DOHH2 (cell line): ENCODE results near the gene LYPD5.

Experiments
- H3F3A ChIP-seq: fragments of 200-600 bp; sonication (generic), shearing (Covaris generic); 2 replicates; pipeline ENCODE4 v1.6.0; 2016; ENCODE audit warnings: antibody characterized with exemption, mild to moderate bottlenecking; ENCODE audit not compliant: control insufficient read depth, insufficient read depth
- H3K27ac ChIP-seq: fragments of 200-600 bp; sonication (generic); 2 replicates; pipeline ENCODE4 v1.5.1; 2014; ENCODE audit warnings: low read depth, mild to moderate bottlenecking, low read length, moderate library complexity
- H3K27me3 ChIP-seq: fragments of 200-600 bp; sonication (generic); 2 replicates; pipeline ENCODE4 v1.6.1; 2014; ENCODE audit warnings: mild to moderate bottlenecking, low read length, mixed read lengths; ENCODE audit not compliant: control insufficient read depth
- H3K36me3 ChIP-seq: fragments of 200-600 bp; sonication (generic); 2 replicates; pipeline ENCODE4 v1.6.1; 2014; ENCODE audit warnings: mild to moderate bottlenecking, low read length, moderate library complexity, mixed read lengths; ENCODE audit not compliant: control insufficient read depth
- H3K4me1 ChIP-seq: fragments of 200-600 bp; sonication (generic); 2 replicates; pipeline ENCODE4 v1.6.1; 2014; ENCODE audit warnings: mild to moderate bottlenecking, low read length, mixed read lengths; ENCODE audit not compliant: control insufficient read depth
- H3K4me2 ChIP-seq: fragments of 200-600 bp; sonication (generic); 2 replicates; pipeline ENCODE4 v1.6.0; 2014; ENCODE audit warnings: mild to moderate bottlenecking, low read length, moderate library complexity
- H3K4me3 ChIP-seq: fragments of 200-600 bp; sonication (generic); 2 replicates; pipeline ENCODE4 v1.5.1; 2014; ENCODE audit warnings: mild to moderate bottlenecking, low read length, mixed read lengths
- H3K79me2 ChIP-seq: fragments of 200-600 bp; sonication (generic); 2 replicates; pipeline ENCODE4 v1.6.1; 2014; ENCODE audit warnings: mild to moderate bottlenecking, low read length, mixed read lengths; ENCODE audit not compliant: control insufficient read depth
- H3K9me2 ChIP-seq: fragments of 200-600 bp; sonication (generic); replicated peaks from 2 replicates; pipeline ENCODE4 v1.6.1; 2014; ENCODE audit warnings: mild to moderate bottlenecking, low read length, mixed read lengths; ENCODE audit not compliant: control insufficient read depth
- H3K9me3 ChIP-seq: fragments of 200-600 bp; sonication (generic); 2 replicates; pipeline ENCODE4 v1.6.1; 2014; ENCODE audit warnings: antibody characterized with exemption, low read length, mixed read lengths; ENCODE audit not compliant: control insufficient read depth, insufficient read depth
- H4K20me1 ChIP-seq: fragments of 200-600 bp; sonication (generic); 2 replicates; pipeline ENCODE4 v1.6.0; 2014; ENCODE audit warnings: low read depth, mild to moderate bottlenecking, antibody characterized with exemption, low read length, moderate library complexity; ENCODE audit not compliant: control insufficient read depth, insufficient read depth
- EZH2phosphoT487 ChIP-seq: fragments of 200-600 bp; sonication (generic); IDR thresholded peaks from 2 replicates; pipeline ENCODE4 v1.6.1; 2017; ENCODE audit warnings: borderline replicate concordance, mild to moderate bottlenecking, antibody characterized with exemption, low read length, moderate library complexity, mixed read lengths
- TF ChIP-seq, protein P1 (sequence below): fragments of 200-600 bp; sonication (generic); IDR thresholded peaks from one replicate; pipeline ENCODE4 v1.5.1; 2014; ENCODE audit warnings: antibody characterized with exemption, mild to moderate bottlenecking, low read depth, low read length; ENCODE audit not compliant: poor library complexity, severe bottlenecking

Gene LYPD5

DNA sequence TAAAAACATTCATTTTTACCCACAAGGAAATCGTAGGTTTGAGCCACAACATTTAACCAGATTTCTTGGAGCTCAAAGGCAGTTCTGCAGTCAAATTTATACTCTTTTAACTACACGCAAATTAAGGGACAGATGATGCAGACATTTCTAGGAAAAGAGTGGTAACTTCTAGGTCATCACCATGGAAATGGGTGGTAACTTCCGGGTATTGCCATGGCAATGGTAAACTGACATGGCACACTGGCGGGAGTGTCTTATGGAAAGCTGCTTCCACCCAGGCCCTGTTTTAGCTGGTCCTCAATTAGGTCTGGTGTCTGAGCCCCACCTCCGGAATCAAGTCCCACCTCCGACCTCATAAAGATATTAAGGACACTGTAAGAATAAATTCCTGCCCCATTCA, 10.4 kb upstream of the LYPD5 start:
- peaks cover 2% of the 10 kb centered on the region; the same call in 1 of the 2 replicates for H3K27me3 ChIP-seq
- H3K4me2 ChIP-seq: no peak overlapping the region
- no peaks in the 10 kb centered on the region for H3K79me2 ChIP-seq
- no peak overlapping the region for H3K4me3 ChIP-seq
- no peaks in the 10 kb centered on the region for H3K4me1 ChIP-seq
- H3F3A ChIP-seq: no peaks in the 10 kb centered on the region
- H3K36me3 ChIP-seq: no peaks in the 10 kb centered on the region
- no peaks in the 10 kb centered on the region for H3K9me2 ChIP-seq
- H3K9me3 ChIP-seq: no peaks in the 10 kb centered on the region
- H4K20me1 ChIP-seq: no peaks in the 10 kb centered on the region
- no peak overlapping the region for H3K27ac ChIP-seq
- TF ChIP-seq, protein P1, sequence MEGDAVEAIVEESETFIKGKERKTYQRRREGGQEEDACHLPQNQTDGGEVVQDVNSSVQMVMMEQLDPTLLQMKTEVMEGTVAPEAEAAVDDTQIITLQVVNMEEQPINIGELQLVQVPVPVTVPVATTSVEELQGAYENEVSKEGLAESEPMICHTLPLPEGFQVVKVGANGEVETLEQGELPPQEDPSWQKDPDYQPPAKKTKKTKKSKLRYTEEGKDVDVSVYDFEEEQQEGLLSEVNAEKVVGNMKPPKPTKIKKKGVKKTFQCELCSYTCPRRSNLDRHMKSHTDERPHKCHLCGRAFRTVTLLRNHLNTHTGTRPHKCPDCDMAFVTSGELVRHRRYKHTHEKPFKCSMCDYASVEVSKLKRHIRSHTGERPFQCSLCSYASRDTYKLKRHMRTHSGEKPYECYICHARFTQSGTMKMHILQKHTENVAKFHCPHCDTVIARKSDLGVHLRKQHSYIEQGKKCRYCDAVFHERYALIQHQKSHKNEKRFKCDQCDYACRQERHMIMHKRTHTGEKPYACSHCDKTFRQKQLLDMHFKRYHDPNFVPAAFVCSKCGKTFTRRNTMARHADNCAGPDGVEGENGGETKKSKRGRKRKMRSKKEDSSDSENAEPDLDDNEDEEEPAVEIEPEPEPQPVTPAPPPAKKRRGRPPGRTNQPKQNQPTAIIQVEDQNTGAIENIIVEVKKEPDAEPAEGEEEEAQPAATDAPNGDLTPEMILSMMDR: no peak
- no peak for TF ChIP-seq EZH2phosphoT487

DNA sequence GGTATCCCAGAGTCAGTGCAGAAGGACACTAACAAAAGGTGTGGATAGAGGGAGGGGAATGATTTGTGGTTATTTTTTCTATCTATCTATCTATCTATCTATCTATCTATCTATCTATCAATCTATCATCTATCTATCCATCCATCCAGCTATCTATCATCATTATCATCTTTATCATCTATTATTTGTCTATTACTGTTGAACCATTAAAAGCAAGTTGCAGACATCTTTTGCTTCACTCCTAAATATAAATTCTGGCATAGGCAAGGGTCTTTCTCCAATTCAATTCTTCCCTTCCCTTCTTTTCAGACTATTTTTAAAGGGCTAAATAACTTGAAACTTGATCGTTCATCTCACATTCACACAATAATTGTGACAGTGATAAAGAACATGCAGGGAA, 10.0 kb upstream of the LYPD5 start:
- no peaks in the 10 kb centered on the region for H3K79me2 ChIP-seq
- no peaks in the 10 kb centered on the region for H3K9me2 ChIP-seq
- no peaks in the 10 kb centered on the region for H4K20me1 ChIP-seq
- peaks cover 2% of the 10 kb centered on the region; the same call in 1 of the 2 replicates for H3K27me3 ChIP-seq
- no peak overlapping the region for H3K27ac ChIP-seq
- no peaks in the 10 kb centered on the region for H3K4me1 ChIP-seq
- H3F3A ChIP-seq: no peaks in the 10 kb centered on the region
- H3K4me3 ChIP-seq: no peak overlapping the region
- H3K9me3 ChIP-seq: no peaks in the 10 kb centered on the region
- no peak for TF ChIP-seq EZH2phosphoT487
- TF ChIP-seq, protein P1: no peak
- no peak overlapping the region for H3K4me2 ChIP-seq
- no peaks in the 10 kb centered on the region for H3K36me3 ChIP-seq

DNA sequence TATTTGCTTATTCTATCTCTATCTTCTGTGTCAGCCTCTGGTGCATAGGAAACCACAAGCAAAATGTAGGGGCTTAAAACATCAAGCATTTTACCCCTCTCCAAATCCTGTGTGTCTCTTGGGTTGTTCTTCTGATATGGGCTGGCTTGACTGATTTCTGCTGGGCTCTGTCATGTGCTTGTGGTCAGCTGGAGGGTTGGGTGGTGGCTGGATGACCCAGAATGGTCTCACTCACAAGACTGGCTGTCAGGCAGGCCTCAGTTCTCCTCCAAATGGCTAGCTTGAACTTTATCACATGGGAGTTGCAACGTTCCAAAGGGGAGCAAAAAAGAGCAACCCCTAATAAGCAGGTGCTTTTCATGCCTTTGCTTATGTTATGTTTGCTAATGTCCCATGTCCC, 9.6 kb upstream of the LYPD5 start:
- no peak for TF ChIP-seq EZH2phosphoT487
- TF ChIP-seq, protein P1: no peak
- Histone ChIP-seq H3K4me1 (no peaks in the 10 kb centered on the region), H3K4me2 (no peak overlapping the region)

More for the DNA sequence above, 9.6 kb upstream of the LYPD5 start:
- Histone ChIP-seq H3K4me3 (no peak overlapping the region), H3K9me2 (no peaks in the 10 kb centered on the region), H3K9me3 (no peaks in the 10 kb centered on the region), H4K20me1 (no peaks in the 10 kb centered on the region), H3K27me3 (peaks cover 2% of the 10 kb centered on the region; the same call in 1 of the 2 replicates), H3K27ac (no peak overlapping the region), H3K36me3 (no peaks in the 10 kb centered on the region), H3K79me2 (no peaks in the 10 kb centered on the region), H3F3A (no peaks in the 10 kb centered on the region)
